Hepatocyte (in vitro differentiated cells): ENCODE measurements around the gene NOSTRIN. TPM values are rescaled to one million over a fixed set of nuclear protein-coding genes. Genes with fewer than 3 reads are reported as not detected.
"Not testable (repeated sequence)": the region's sequence is repeated elsewhere in the genome, so short reads cannot be mapped to it uniquely, and the experiment has no call there.

Experiments used
- DNase-seq: peaks from one replicate; pipeline ENCODE4 v3.0.0-alpha.2; 2016; ENCODE audit warnings: low spot score
- H2AFZ ChIP-seq: fragments of 200-600 bp; sonication (generic); 2 replicates; pipeline ENCODE4 v1.6.0; 2016; ENCODE audit warnings: antibody characterized with exemption, mild to moderate bottlenecking
- H3K27ac ChIP-seq: fragments of 200-600 bp; sonication (generic); 2 replicates; pipeline ENCODE4 v1.5.1; 2016; ENCODE audit warnings: mild to moderate bottlenecking
- H3K27me3 ChIP-seq: fragments of 200-600 bp; sonication (generic); 2 replicates; pipeline ENCODE4 v1.6.1; 2016
- H3K36me3 ChIP-seq: fragments of 200-600 bp; sonication (generic); replicated peaks from 2 replicates; pipeline ENCODE4 v1.5.1; 2016; ENCODE audit warnings: low read depth; ENCODE audit not compliant: insufficient read depth
- H3K4me1 ChIP-seq: fragments of 200-600 bp; sonication (generic); 2 replicates; pipeline ENCODE4 v1.5.1; 2016; ENCODE audit warnings: mild to moderate bottlenecking, moderate library complexity; ENCODE audit not compliant: insufficient read depth
- H3K4me2 ChIP-seq: fragments of 200-600 bp; sonication (generic); 2 replicates; pipeline ENCODE4 v1.6.0; 2016
- H3K4me3 ChIP-seq: fragments of 200-600 bp; sonication (generic); 2 replicates; pipeline ENCODE4 v1.5.1; 2016; ENCODE audit warnings: mild to moderate bottlenecking
- H3K79me2 ChIP-seq: fragments of 200-600 bp; sonication (generic); 2 replicates; pipeline ENCODE4 v1.6.0; 2017; ENCODE audit warnings: mild to moderate bottlenecking
- H3K9me2 ChIP-seq: fragments of 200-600 bp; sonication (generic); replicated peaks from 2 replicates; pipeline ENCODE4 v1.6.0; 2017; ENCODE audit warnings: mild to moderate bottlenecking; ENCODE audit not compliant: insufficient read depth
- H3K9me3 ChIP-seq: fragments of 200-600 bp; sonication (generic); 2 replicates; pipeline ENCODE4 v1.5.1; 2016; ENCODE audit warnings: low read depth, mild to moderate bottlenecking
- H4K20me1 ChIP-seq: fragments of 200-600 bp; sonication (generic); 2 replicates; pipeline ENCODE4 v1.6.0; 2016; ENCODE audit warnings: mild to moderate bottlenecking; ENCODE audit not compliant: insufficient read depth, poor library complexity, severe bottlenecking
- EZH2 ChIP-seq: fragments of 200-600 bp; sonication (generic); IDR thresholded peaks from 2 replicates; pipeline ENCODE4 v1.6.1; 2016; ENCODE audit warnings: antibody characterized with exemption, mild to moderate bottlenecking, borderline replicate concordance
- EZH2phosphoT487 ChIP-seq: fragments of 200-600 bp; sonication (generic); IDR thresholded peaks from one replicate; pipeline ENCODE4 v1.6.1; 2018; ENCODE audit warnings: antibody characterized with exemption, mild to moderate bottlenecking, low read depth, moderate library complexity; ENCODE audit not compliant: unreplicated experiment, severe bottlenecking
- WGBS: methylation state at CpG from one replicate; pipeline ENCODE4 v1.1.6; 2016; ENCODE audit warnings: low lambda C conversion rate; ENCODE audit errors: missing lambda C conversion rate; 5-methylcytosine and 5-hydroxymethylcytosine counted together
- polyA plus RNA-seq: library from polyadenylated mRNA; unstranded; fragments of >200 nt; fragmentation: Nextera tagmentation; extraction: Ambion mirVana; gene quantifications from 2 replicates; pipeline ENCODE4 v1.2.1, GENCODE V29; 2016
- total RNA-seq: library from RNA; depleted of rRNA; stranded (reverse); fragments of >200 nt; gene quantifications from 2 replicates; pipeline ENCODE4 v1.2.3, GENCODE V29; 2014
- TF ChIP-seq, protein P1 (sequence below): fragments of 200-600 bp; sonication (generic); IDR thresholded peaks from 2 replicates; pipeline ENCODE4 v1.5.1; 2016; ENCODE audit warnings: antibody characterized with exemption, mild to moderate bottlenecking; ENCODE audit not compliant: poor library complexity

The NOSTRIN gene
- total and polyA plus RNA-seq, 2 experiments from 2014 or later: 10.1 to 10.7 TPM

DNA sequence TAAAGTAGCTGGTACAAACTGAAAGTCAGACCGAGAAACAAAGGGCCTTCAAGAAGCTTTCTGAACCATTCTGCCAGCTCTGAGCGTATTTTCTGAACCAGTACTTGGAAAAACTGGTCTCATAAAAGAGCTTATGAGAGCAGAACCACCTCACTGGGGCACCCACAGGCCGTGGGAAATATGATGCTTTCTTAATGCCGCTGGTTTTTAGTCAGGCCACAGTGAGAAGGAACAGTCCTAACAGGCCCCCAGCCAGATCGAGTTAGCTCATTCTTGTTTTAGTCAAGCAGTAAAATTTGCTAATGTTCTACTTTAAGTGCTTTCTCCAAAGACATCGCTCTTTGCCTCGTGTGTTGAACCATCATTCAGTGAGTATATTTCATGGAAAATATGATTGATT is 12.7 kb upstream of the NOSTRIN start:
- H3K4me1 ChIP-seq: no peaks in the 10 kb centered on the region
- H3K27me3 ChIP-seq: no peaks in the 10 kb centered on the region
- H3K9me3 ChIP-seq: no peaks in the 10 kb centered on the region
- no peak for TF ChIP-seq EZH2
- TF ChIP-seq, protein P1, sequence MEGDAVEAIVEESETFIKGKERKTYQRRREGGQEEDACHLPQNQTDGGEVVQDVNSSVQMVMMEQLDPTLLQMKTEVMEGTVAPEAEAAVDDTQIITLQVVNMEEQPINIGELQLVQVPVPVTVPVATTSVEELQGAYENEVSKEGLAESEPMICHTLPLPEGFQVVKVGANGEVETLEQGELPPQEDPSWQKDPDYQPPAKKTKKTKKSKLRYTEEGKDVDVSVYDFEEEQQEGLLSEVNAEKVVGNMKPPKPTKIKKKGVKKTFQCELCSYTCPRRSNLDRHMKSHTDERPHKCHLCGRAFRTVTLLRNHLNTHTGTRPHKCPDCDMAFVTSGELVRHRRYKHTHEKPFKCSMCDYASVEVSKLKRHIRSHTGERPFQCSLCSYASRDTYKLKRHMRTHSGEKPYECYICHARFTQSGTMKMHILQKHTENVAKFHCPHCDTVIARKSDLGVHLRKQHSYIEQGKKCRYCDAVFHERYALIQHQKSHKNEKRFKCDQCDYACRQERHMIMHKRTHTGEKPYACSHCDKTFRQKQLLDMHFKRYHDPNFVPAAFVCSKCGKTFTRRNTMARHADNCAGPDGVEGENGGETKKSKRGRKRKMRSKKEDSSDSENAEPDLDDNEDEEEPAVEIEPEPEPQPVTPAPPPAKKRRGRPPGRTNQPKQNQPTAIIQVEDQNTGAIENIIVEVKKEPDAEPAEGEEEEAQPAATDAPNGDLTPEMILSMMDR: no peak
- no peak for TF ChIP-seq EZH2phosphoT487
- WGBS: 63% methylated on average over 7 of the region's 7 CpGs
- no peak for DNase-seq
- H3K36me3 ChIP-seq: no peaks in the 10 kb centered on the region
- no peak overlapping the region for H3K4me3 ChIP-seq
- H3K27ac ChIP-seq: no peak overlapping the region
- no peaks in the 10 kb centered on the region for H4K20me1 ChIP-seq
- H3K79me2 ChIP-seq: no peaks in the 10 kb centered on the region
- H3K4me2 ChIP-seq: no peak overlapping the region
- no peaks in the 10 kb centered on the region for H3K9me2 ChIP-seq
- no peak overlapping the region for H2AFZ ChIP-seq

DNA sequence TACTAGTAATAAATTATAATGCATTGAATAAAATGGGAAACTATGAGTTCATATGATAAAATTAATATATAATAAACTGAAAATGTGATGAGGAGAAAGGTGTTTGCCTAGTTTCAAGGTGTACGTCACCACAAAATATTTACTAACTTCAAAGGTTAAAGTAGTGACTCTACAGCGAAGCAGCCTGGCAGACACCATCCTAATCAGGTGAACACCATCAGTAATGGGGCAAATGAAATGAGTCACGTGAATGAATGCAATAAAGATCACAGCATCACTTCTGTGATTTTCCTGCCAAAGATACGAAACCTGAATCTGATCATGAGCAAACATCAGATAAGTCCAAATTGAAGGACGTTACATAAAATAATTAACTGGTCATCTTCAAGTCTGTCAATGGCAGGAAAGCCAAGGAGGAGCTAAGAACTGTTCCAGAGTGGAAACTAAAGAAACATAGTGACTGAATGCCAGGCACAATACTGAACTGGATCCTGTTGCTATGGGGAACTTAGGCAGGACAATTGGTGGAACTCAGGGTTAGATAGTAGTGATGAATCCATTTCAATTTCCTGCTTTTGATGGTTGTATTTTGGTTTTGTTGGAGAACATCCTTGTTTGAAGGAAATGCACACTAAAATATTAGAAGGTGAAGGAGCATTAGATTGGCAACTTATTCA is 12.1 kb upstream of the NOSTRIN start:
- Histone ChIP-seq H3K36me3 (no peaks in the 10 kb centered on the region), H4K20me1 (no peaks in the 10 kb centered on the region), H3K27ac (no peak overlapping the region), H3K27me3 (no peaks in the 10 kb centered on the region), H3K9me3 (no peaks in the 10 kb centered on the region), H3K4me3 (no peak overlapping the region), H2AFZ (no peak overlapping the region), H3K4me2 (no peak overlapping the region), H3K9me2 (no peaks in the 10 kb centered on the region), H3K79me2 (no peaks in the 10 kb centered on the region), H3K4me1 (no peaks in the 10 kb centered on the region)
- TF ChIP-seq, protein P1: no peak
- TF ChIP-seq EZH2 (no peak), EZH2phosphoT487 (no peak)
- DNase-seq: no peak
- WGBS: 90% methylated on average over 5 of the region's 5 CpGs

DNA sequence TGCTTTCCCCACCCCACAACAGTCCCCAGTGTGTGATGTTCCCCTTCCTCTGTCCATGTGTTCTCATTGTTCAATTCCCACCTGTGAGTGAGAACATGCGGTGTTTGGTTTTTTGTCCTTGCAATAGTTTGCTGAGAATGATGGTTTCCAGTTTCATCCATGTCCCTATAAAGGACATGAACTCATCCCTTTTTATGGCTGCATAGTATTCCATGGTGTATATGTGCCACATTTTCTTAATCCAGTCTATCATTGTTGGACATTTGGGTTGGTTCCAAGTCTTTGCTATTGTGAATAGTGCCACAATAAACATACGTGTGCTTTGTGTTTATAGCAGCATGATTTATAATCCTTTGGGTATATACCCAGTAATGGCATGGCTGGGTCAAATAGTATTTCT is 11.3 kb upstream of the NOSTRIN start:
- not testable (repeated sequence) for H3K4me1 ChIP-seq, H3K79me2 ChIP-seq, H3K4me2 ChIP-seq, DNase-seq, H3K9me3 ChIP-seq, H3K36me3 ChIP-seq, H3K4me3 ChIP-seq, H3K9me2 ChIP-seq, H2AFZ ChIP-seq, H4K20me1 ChIP-seq, H3K27ac ChIP-seq, H3K27me3 ChIP-seq
- WGBS: 95% methylated on average over 2 of the region's 2 CpGs

DNA sequence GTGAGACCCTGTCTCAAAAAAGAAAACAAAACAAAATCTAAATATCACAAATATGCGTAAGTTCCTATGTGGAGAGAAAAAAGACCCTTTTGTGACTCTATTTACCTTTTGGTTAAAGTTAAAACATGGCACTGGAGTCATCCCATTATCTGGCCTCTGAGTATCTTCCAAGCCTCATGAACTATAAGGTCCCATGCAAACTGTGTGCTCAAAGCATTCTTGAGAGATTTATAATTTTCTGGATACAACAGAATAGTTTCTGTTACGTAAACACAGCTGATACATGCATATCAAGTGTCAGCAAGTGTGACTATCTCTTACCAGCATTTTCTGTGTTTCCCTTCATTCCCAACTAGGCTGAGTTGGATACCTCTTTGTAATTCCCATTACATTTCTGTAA is 8.8 kb upstream of the NOSTRIN start:
- Histone ChIP-seq H4K20me1 (no peaks in the 10 kb centered on the region), H3K27ac (no peak overlapping the region), H3K4me3 (no peak overlapping the region), H3K36me3 (no peaks in the 10 kb centered on the region), H3K27me3 (no peaks in the 10 kb centered on the region), H2AFZ (no peak overlapping the region), H3K4me2 (no peak overlapping the region), H3K9me3 (no peaks in the 10 kb centered on the region), H3K4me1 (peaks cover 7% of the 10 kb centered on the region), H3K79me2 (no peaks in the 10 kb centered on the region), H3K9me2 (no peaks in the 10 kb centered on the region)
- no peak for DNase-seq
- TF ChIP-seq, protein P1: no peak
- TF ChIP-seq EZH2phosphoT487 (no peak), EZH2 (no peak)
- WGBS: 52% methylated on average over 2 of the region's 2 CpGs
